WI38 (cell line): ENCODE results near the gene SNX15.
A peak's percentile ranks its signal among the peaks of the same experiment; 100 is the strongest.

Experiments used
- H3K4me3 ChIP-seq: 2 replicates; pipeline ENCODE4 v1.5.1; 2011; ENCODE audit warnings: low read depth, mild to moderate bottlenecking, control low read depth, low read length
- CTCF ChIP-seq: IDR thresholded peaks from 2 replicates; pipeline ENCODE4 v1.5.1; 2012; ENCODE audit warnings: low read depth, mild to moderate bottlenecking, control low read depth, low read length

Gene SNX15

GRCh38 chr11:65077451-65077850 is 50.2 kb downstream of the SNX15 start:
- no peak overlapping the region for H3K4me3 ChIP-seq
- no peak for TF ChIP-seq CTCF

GRCh38 chr11:65078151-65078550 is 50.9 kb downstream of the SNX15 start:
- TF ChIP-seq CTCF: peak; percentile 48
- no peak overlapping the region for H3K4me3 ChIP-seq

GRCh38 chr11:65078786-65079342 is 51.6 kb downstream of the SNX15 start:
- TF ChIP-seq CTCF: no peak
- no peak overlapping the region for H3K4me3 ChIP-seq

- no peak for TF ChIP-seq CTCF
- H3K4me3 ChIP-seq: peak overlapping the region; percentile 94
Observed at GRCh38 chr11:65083134-65083833, 56.0 kb downstream of the SNX15 start.

GRCh38 chr11:65083834-65084597 is 56.8 kb downstream of the SNX15 start, which contains the start of the genes CDCA5 and ZFPL1:
Gene CDCA5 (minus strand): TSS chr11:65084040. CDS start chr11:65083978, 62 bp downstream.
Gene ZFPL1 (plus strand): TSS chr11:65084222. CDS start chr11:65084699, 477 bp downstream.
- no peak for TF ChIP-seq CTCF

GRCh38 chr11:65084598-65085375 is 57.5 kb downstream of the SNX15 start:
- H3K4me3 ChIP-seq: peak overlapping the region; percentile 94
- TF ChIP-seq CTCF: no peak

More at GRCh38 chr11:65083834-65084597, 56.8 kb downstream of the SNX15 start, which contains the start of the genes CDCA5 and ZFPL1:
- H3K4me3 ChIP-seq: peak within 1 kb of the TSS; percentile 94
